Mammary epithelial cell (primary cell): ENCODE results near the gene SYNJ2.

ENCODE experiments used
- EZH2 ChIP-seq: IDR thresholded peaks from 2 replicates; pipeline ENCODE4 v1.6.1; 2012; ENCODE audit warnings: low read length, inconsistent platforms, borderline replicate concordance
- TF ChIP-seq, protein P1 (sequence below), 2 donors: IDR thresholded peaks in 1 of 2; conservative IDR thresholded peaks in 1 of 2; 2 replicates each; pipeline ENCODE4 v1.5.1; 2011 to 2012; ENCODE audit warnings: inconsistent platforms in 2 of 2, low read length in 2 of 2, mild to moderate bottlenecking in 2 of 2, control low read depth in 1 of 2, low read depth in 1 of 2; ENCODE audit not compliant: insufficient read depth in 1 of 2; ENCODE audit errors: extremely low read depth in 1 of 2

DNA sequence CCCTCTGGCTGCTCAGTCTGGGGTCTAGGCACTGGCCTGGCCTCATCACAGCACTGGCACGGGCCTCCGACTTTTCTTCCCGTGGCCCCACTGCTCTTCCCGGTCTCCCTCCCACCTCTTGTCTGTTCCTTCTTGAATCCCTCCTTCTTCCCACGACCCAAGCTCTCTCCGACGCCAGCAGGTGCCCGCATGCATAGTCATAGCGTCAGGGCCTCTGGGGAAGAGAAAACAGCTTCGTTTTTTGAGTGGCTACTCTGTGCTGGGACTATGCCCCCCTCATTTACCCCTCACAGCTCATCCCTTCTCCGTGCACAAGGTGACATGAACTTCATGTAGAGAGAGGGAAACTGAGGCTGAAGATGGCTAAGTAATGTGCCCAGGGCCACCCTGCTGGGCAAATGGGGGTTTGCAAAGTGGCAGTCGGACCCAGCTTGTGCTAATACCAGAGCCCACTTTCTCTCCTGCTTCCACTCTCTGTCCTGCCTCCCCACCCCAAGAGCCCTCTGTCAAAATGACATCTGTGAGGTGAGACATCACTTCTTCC lies 59.2 kb downstream of the SYNJ2 start:
- TF ChIP-seq, protein P1, sequence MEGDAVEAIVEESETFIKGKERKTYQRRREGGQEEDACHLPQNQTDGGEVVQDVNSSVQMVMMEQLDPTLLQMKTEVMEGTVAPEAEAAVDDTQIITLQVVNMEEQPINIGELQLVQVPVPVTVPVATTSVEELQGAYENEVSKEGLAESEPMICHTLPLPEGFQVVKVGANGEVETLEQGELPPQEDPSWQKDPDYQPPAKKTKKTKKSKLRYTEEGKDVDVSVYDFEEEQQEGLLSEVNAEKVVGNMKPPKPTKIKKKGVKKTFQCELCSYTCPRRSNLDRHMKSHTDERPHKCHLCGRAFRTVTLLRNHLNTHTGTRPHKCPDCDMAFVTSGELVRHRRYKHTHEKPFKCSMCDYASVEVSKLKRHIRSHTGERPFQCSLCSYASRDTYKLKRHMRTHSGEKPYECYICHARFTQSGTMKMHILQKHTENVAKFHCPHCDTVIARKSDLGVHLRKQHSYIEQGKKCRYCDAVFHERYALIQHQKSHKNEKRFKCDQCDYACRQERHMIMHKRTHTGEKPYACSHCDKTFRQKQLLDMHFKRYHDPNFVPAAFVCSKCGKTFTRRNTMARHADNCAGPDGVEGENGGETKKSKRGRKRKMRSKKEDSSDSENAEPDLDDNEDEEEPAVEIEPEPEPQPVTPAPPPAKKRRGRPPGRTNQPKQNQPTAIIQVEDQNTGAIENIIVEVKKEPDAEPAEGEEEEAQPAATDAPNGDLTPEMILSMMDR (conservative IDR thresholded peaks at IDR 0.05 in 1 of 2, IDR thresholded peaks at IDR 0.05 in 1 of 2; ENCODE audit: extremely low read depth in 1 of 2, insufficient read depth in 1 of 2, low read depth in 1 of 2, low read length in 2 of 2) = no peak
- TF ChIP-seq EZH2 = no peak
